ENCODE results near the gene PIK3R5. TPM values are rescaled to one million over a fixed set of nuclear protein-coding genes. Genes with fewer than 3 reads are reported as not detected.

PIK3R5 gene
- total RNA-seq, 1 experiment from 2014 or later = 5.9 TPM

- TF ChIP-seq MXD4 (CRISPR knock-in tag; IDR thresholded peaks at IDR 0.05; ENCODE audit: borderline replicate concordance) (no peak), SMAD4 (CRISPR knock-in tag; IDR thresholded peaks at IDR 0.05) (no peak)
These were observed 113.9 kb downstream of the PIK3R5 start (continued) for GRCh38 chr17:8851600-8851999.

- ChIA-PET POLR2A (interaction anchor here (0.5 kb wide), 1 partner anchor 74 kb away, joined by 3 read pairs; no protein-coding TSS in a partner anchor), CTCF (interaction anchor here (1.1 to 2.3 kb wide), 9 partner anchors 8 to 149 kb away, joined by 3 to 12 read pairs (median 7); partner anchors contain the start of gene MFSD6L)
- Mint-ChIP-seq H3K9me3 (peaks cover 15% of the 10 kb centered on the region), H3K36me3 (no peaks in the 10 kb centered on the region), H3K4me1 (peaks cover 7% of the 10 kb centered on the region), H3K27me3 (ENCODE audit: low read depth) (no peaks in the 10 kb centered on the region), H3K4me3 (no peak overlapping the region), H3K27ac (no peak overlapping the region)
- TF ChIP-seq ATF1 (CRISPR knock-in tag; IDR thresholded peaks at IDR 0.05) (no peak), GABPB1 (CRISPR knock-in tag; IDR thresholded peaks at IDR 0.05) (no peak), PRDM15 (CRISPR knock-in tag; IDR thresholded peaks at IDR 0.05) (no peak), SOX15 (CRISPR knock-in tag; IDR thresholded peaks at IDR 0.05) (no peak), ZBTB43 (CRISPR knock-in tag; IDR thresholded peaks at IDR 0.05) (no peak), IRF2 (CRISPR knock-in tag; IDR thresholded peaks at IDR 0.05; ENCODE audit: borderline replicate concordance, low read depth) (no peak), TEAD4 (CRISPR knock-in tag; IDR thresholded peaks at IDR 0.05) (no peak), E2F1 (CRISPR knock-in tag; IDR thresholded peaks at IDR 0.05) (no peak), MLX (CRISPR knock-in tag; IDR thresholded peaks at IDR 0.05) (no peak), ERG (CRISPR knock-in tag; IDR thresholded peaks at IDR 0.05) (no peak), ZNF396 (CRISPR knock-in tag; IDR thresholded peaks at IDR 0.05; ENCODE audit: borderline replicate concordance) (no peak), NFYB (CRISPR knock-in tag; conservative IDR thresholded peaks at IDR 0.05; ENCODE audit: low read depth) (no peak)
- DNase-seq (ENCODE audit: low spot score) (no peak), ATAC-seq (no peak)
These were observed 116.0 kb downstream of the PIK3R5 start for GRCh38 chr17:8849311-8850041.

- peaks cover 7% of the 10 kb centered on the region for H3K4me1 Mint-ChIP-seq
- H3K9me3 Mint-ChIP-seq = peaks cover 15% of the 10 kb centered on the region
- H3K36me3 Mint-ChIP-seq = no peaks in the 10 kb centered on the region
- H3K27ac Mint-ChIP-seq = no peak overlapping the region
- H3K27me3 Mint-ChIP-seq (ENCODE audit: low read depth) = no peaks in the 10 kb centered on the region
- H3K4me3 Mint-ChIP-seq = no peak overlapping the region
- ChIA-PET POLR2A (no interaction called here), CTCF (interaction anchor here (2.2 kb wide), 1 partner anchor 15 kb away, joined by 7 read pairs; no protein-coding TSS in a partner anchor)
- ATAC-seq = no peak
- DNase-seq (ENCODE audit: low spot score) = no peak
- no peak for TF ChIP-seq KAT7 (CRISPR knock-in tag; IDR thresholded peaks at IDR 0.05; ENCODE audit: borderline replicate concordance)
- no peak for TF ChIP-seq ESRRA (CRISPR knock-in tag; IDR thresholded peaks at IDR 0.05; ENCODE audit: borderline replicate concordance)
- TF ChIP-seq USF2 (CRISPR knock-in tag; IDR thresholded peaks at IDR 0.05) = no peak
- TF ChIP-seq IRF2 (CRISPR knock-in tag; IDR thresholded peaks at IDR 0.05; ENCODE audit: borderline replicate concordance, low read depth) = no peak
- no peak for TF ChIP-seq E2F4 (CRISPR knock-in tag; IDR thresholded peaks at IDR 0.05; ENCODE audit: borderline replicate concordance, low read depth)
- TF ChIP-seq SP1 (CRISPR knock-in tag; conservative IDR thresholded peaks at IDR 0.05) = no peak
These were observed 117.6 kb downstream of the PIK3R5 start for GRCh38 chr17:8847891-8848290.

All from WTC11 (cell line).